Renal pelvis (tissue), 4 donors: Measurements from ENCODE around the gene TRAP1. TPM values are rescaled to one million over a fixed set of nuclear protein-coding genes. Genes with fewer than 3 reads are reported as not detected.
A peak's percentile ranks its signal among the peaks of the same experiment; 100 is the strongest.
"Not testable (repeated sequence)": the region's sequence is repeated elsewhere in the genome, so short reads cannot be mapped to it uniquely, and the experiment has no call there.

Source experiments
- DNase-seq: peaks from one replicate; pipeline ENCODE4 v3.0.0-alpha.2; 2013
- polyA plus RNA-seq, 3 donors: library from polyadenylated mRNA; unstranded; fragments of 120-200 nt; gene quantifications; one replicate each; pipeline ENCODE4 v1.2.1, GENCODE V29; 2013; ENCODE audit not compliant: insufficient read length in 3 of 3

The TRAP1 gene
- polyA plus RNA-seq, 3 donors, result 103 to 126 (median 109) TPM

- DNase-seq, result no peak
These were observed 93.7 kb downstream of the TRAP1 start for GRCh38 chr16:3623642-3624041.

- DNase-seq, result no peak
These were observed 98.6 kb downstream of the TRAP1 start for GRCh38 chr16:3618769-3619141.

DNA sequence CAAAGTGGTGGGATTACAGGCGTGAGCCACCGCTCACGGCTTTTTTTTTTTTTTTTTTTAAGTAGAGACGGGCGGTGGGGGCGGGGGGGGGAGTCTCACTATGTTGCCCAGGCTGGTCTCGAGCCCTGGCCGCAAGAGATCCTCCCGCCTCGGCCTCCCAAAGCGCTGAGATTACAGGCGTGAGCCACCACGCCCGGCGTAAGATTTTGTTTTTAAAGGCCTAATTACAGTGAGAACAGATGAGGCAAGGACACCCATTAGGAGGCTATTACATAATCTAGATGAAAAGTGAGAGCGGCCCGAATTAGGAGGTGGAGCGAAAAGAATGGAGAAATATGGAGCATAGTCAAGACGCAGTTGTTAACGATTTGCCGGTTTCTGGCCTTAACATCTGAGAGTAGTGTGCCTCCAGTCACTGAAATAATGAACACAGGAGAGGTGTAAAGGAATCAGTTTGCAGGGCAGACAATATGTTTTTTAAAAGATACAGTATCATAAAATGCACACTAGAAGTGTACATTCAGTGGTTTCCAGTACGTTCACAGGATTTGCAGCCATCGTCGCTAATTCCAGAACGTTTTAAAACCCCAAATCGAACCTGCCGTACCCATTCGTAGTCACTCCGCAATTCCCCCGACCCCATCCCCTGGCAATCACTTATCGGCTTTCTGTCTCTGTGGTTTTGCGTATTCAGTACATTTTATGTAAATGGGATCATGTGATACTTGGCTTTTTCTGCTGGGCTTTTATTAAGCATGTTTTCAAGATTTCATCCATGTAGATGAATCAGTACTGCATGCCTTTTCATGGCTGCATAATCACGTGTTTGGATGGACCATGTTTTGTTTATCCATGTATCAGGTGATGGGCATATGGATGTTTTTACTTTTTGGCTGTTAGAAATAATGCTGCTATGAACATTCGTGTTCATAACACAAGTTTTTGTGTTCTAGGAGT is 104.5 kb downstream of the TRAP1 start:
- DNase-seq, result no peak

GRCh38 chr16:3611146-3611975 is 106.0 kb downstream of the TRAP1 start, which contains the start of gene SLX4:
TSS of gene SLX4 (minus strand) at chr16:3611606. CDS start at chr16:3608964, 2,642 bp downstream.
- DNase-seq, result peak; percentile 93

- no peak for DNase-seq
These were observed 106.6 kb downstream of the TRAP1 start for GRCh38 chr16:3610698-3611145.

DNA sequence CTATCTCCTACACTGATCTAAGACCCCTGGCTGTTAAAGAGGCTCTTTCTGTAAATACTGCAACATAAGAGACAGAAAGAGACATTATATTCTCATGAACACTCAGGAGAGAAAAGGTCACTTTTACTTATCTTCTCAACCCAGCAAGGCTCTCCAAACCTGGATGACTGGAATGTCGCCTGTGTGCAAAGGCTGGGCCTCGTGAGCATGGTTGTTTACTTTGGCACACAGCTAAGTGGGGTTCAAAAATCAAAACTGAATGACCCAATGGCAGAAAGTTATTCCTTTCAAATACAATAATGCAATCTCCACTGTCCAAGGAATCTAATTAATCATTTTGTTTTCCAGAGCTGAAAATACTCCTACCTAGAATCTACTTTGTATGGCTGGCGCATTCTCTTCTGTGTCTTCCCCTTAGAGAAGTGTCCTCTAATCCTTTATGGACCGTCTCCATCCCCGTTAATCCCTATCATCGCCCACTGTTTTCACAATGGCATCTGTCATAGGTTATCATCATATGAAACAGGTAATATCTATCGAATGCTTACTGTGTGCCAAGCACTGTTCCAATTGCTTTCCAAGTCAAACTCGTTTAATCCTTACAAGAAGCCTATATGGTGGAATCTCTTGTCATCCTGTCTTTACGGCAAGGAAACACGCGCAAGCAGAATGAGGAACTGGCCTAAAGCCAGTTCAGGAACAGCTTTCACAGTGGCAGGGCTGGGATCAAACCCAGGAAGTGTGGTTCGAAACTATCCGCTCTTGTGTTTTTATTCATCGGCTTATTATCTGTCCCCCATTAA is 107.2 kb downstream of the TRAP1 start:
- no peak for DNase-seq

DNA sequence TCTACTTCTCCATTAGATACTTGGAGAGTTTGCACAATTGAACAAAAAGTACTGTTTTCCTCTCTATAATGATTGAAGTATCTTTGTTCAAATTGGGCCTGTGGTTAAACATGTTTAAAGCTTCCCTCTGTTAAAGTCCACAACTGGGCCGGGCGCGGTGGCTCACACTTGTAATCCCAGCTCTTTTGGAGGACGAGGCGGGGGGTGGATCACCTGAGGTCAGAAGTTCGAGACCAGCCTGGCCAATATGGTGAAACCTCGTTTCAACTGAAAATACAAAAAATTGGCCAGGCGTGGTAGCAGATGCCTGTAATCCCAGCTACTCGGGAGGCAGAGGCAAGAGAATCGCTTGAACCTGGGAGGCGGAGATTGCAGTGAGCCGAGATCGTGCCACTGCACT is 108.3 kb downstream of the TRAP1 start:
- DNase-seq, result not testable (repeated sequence)

DNA sequence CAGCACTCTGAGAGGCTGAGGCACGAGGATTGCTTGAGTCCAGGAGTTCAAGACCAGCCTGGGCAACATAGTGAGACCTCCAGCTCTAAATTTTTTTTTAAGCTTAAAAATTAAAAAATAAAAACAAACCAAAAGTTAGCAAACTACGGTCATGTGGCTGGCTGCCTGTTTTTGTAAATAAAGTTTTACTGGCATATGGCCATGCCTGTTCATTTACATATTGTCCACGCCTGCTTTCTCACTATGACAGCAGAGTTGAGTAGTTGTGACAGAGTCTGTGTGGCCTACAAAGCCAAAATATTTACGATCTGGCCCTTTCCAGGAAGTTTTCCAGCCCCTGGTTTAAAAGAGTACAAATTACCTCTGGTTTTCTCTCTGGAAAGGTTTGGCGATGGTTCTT is 109.3 kb downstream of the TRAP1 start:
- no peak for DNase-seq

Other genes with a start within 250 kb of the TRAP1 start
- gene C16orf90, start 222.0 kb downstream of the TRAP1 start, polyA plus RNA-seq, result not detected
- gene CLUAP1, start 216.5 kb downstream of the TRAP1 start, polyA plus RNA-seq, result 10 to 100 TPM; 51.2 to 61.1 (median 55.6) TPM
- 1 to 10 TPM; 1.2 to 2.5 (median 2.4) TPM for gene NLRC3, start 140.1 kb downstream of the TRAP1 start, polyA plus RNA-seq
- gene SLX4, start 105.9 kb downstream of the TRAP1 start, polyA plus RNA-seq, result 1 to 10 TPM; 4.9 to 8.7 (median 7.6) TPM
- gene DNASE1, start 62.8 kb downstream of the TRAP1 start, polyA plus RNA-seq, result 10 to 100 TPM; 30.0 to 42.2 (median 40.1) TPM
- gene CREBBP, start 163.2 kb upstream of the TRAP1 start, polyA plus RNA-seq, result 10 to 100 TPM; 66.1 to 90.0 (median 88.5) TPM